HG02973 (cell line): Measurements from ENCODE around the gene PRG2.

ENCODE experiments used
- ATAC-seq: cut with Tn5 transposase; IDR thresholded peaks from one replicate; pipeline ENCODE4 v1.9.1; 2021; ENCODE audit warnings: moderate library complexity; ENCODE audit not compliant: unreplicated experiment

Gene PRG2

GRCh38 chr11:57397394-57397990 is 7.0 kb upstream of the PRG2 start:
- ATAC-seq, result no peak

- no peak for ATAC-seq
These were observed 6.3 kb upstream of the PRG2 start for GRCh38 chr11:57396744-57397143.

GRCh38 chr11:57395905-57396623 is 5.6 kb upstream of the PRG2 start:
- ATAC-seq, result no peak

- no peak for ATAC-seq
These were observed 3.9 kb upstream of the PRG2 start for GRCh38 chr11:57394203-57394965.

- no peak for ATAC-seq
These were observed 2.3 kb upstream of the PRG2 start for GRCh38 chr11:57392763-57393105.

GRCh38 chr11:57392066-57392762 is 1.8 kb upstream of the PRG2 start:
- ATAC-seq, result no peak

- no peak for ATAC-seq
These were observed 1.1 kb upstream of the PRG2 start for GRCh38 chr11:57391539-57391938.

GRCh38 chr11:57391111-57391510 is 661 bp upstream of the PRG2 start:
- ATAC-seq, result no peak

GRCh38 chr11:57387289-57388030 is 3.0 kb downstream of the PRG2 start:
- ATAC-seq, result no peak

- no peak for ATAC-seq
These were observed 4.1 kb downstream of the PRG2 start for GRCh38 chr11:57386178-57386940.

GRCh38 chr11:57380975-57381374 is 9.5 kb downstream of the PRG2 start, which contains the start of gene PRG3:
PRG3 (minus strand) TSS chr11:57381150; CDS start chr11:57380708, 442 bp downstream.
- no peak for ATAC-seq

GRCh38 chr11:57379732-57380131 is 10.7 kb downstream of the PRG2 start:
- no peak for ATAC-seq

- ATAC-seq, result no peak
These were observed 12.3 kb downstream of the PRG2 start for GRCh38 chr11:57378186-57378585.

- ATAC-seq, result no peak
These were observed 13.3 kb downstream of the PRG2 start for GRCh38 chr11:57377107-57377506.

GRCh38 chr11:57376095-57377090 is 14.1 kb downstream of the PRG2 start:
- ATAC-seq, result no peak

- no peak for ATAC-seq
These were observed 15.0 kb downstream of the PRG2 start for GRCh38 chr11:57375490-57375889.

- no peak for ATAC-seq
These were observed 15.5 kb downstream of the PRG2 start for GRCh38 chr11:57374966-57375365.

GRCh38 chr11:57373146-57373545 is 17.3 kb downstream of the PRG2 start:
- ATAC-seq, result no peak

- no peak for ATAC-seq
These were observed 19.5 kb downstream of the PRG2 start for GRCh38 chr11:57370941-57371340.
